Measurements from ENCODE around the gene RAB8B.

Gene RAB8B

GRCh38 chr15:63188926-63189871 lies at the start of gene RAB8B:
Gene RAB8B (plus strand): TSS chr15:63189606. CDS start chr15:63189625, 19 bp downstream.
- peak; percentile 97 to 99 (median 99) for DNase-seq
- intact Hi-C loops (cut with DNase I) = loop anchor here (2.0 to 5.0 kb wide), 3 partner anchors 32 to 142 kb away; partner anchors contain the start of genes APH1B and RPS27L

GRCh38 chr15:63140936-63141335 lies 48.5 kb upstream of the RAB8B start:
- no peak for DNase-seq
- intact Hi-C loops (cut with DNase I) = no loop called here

- intact Hi-C loops (cut with DNase I) = no loop called here
Measured at GRCh38 chr15:63145426-63145825, 44.0 kb upstream of the RAB8B start.

DNA sequence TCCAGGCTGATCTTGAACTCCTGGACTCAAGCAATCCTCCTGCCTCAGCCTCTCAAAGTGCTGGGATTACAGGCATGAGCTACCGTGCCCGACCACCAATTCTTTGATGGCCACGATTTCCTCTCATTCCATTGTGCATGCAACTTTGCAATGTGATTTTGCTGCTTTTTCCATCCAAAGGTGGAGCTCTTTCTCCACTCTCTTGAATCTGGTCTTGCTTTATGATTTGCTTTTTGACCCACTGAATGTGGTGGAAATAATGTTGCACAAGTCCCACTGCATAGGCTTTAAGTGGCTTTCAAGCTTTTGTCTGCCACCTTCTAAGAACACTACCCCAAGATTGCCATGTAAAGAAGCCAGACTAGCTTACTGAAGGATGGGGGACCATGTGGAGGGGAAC lies 42.7 kb upstream of the RAB8B start:
- no peak for DNase-seq

More at GRCh38 chr15:63145426-63145825, 44.0 kb upstream of the RAB8B start:
- DNase-seq = no peak

GRCh38 chr15:63151665-63152064 lies 37.7 kb upstream of the RAB8B start:
- intact Hi-C loops (cut with DNase I) = no loop called here
- no peak for DNase-seq

More for the DNA sequence above, 42.7 kb upstream of the RAB8B start:
- intact Hi-C loops (cut with DNase I) = no loop called here

DNA sequence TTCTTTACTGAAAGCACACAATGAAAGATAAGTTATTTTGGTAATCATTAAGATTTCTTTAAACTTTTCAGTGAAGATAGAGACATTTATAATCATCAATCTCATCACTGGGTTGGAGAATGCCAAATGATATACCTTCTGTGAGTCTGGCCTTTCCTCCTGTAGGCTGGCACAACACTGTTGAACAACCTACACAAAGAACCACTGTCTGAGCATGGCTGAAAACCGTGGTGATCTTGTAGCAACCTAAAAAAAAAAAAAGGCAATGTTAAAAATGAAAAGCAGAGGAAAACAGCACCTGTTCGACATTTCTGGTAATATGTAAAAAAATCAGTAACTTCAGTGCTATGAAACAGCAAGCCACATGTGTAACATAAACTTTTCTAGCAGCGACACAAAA lies 33.9 kb upstream of the RAB8B start:
- DNase-seq = no peak
- intact Hi-C loops (cut with DNase I) = no loop called here

DNA sequence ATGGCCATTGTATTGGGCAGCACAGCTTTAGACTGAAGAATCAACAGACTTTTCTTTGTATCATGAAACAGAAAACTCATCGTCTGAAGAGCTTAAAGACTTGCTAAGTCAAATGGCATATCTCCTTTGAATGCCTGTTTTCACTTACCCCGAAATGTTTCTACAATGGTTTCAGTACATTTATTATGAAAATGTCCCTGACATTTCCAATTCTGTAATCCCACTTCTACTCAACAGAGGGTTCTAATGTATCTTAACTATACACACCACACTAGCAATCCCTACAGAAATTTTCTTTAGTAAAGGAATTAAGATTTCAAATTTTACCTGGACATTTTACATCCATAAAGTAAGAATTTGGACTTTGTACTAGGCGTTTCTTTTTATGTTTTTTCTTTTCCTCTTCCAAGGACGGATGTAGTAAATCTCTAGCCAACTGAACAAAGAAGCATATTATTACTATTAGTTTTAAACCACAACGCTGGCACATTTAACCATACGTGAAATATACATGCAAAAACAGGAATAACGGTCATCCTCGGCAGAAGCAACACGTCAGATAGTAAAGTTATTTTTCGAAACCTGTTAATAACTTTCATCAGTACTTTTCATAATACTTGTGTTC lies 33.2 kb upstream of the RAB8B start:
- peak in 1 of 42 donors; percentile 10 for DNase-seq
- intact Hi-C loops (cut with DNase I) = loop anchor here (2.0 kb wide), 1 partner anchor 33 kb away; the partner anchor contains the start of gene RAB8B

DNA sequence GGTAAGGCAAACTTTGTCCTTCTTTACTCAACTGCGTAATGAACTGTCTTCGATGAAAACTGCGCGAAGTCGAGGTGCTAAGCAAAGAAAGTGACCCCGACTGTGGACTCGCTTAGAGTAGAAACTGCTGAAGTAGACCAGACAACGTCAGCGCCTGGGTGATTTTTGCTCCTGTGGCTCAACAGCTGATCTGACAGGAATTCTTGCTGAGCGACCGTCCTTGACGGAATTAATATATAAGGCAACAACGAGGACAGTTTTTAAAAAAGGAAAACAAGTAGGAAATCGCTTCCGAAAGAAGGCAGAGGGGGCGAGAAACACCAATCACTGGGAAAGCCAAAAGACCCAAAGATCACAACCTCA lies 32.7 kb upstream of the RAB8B start:
- DNase-seq = peak in 36 of 42 donors; percentile 12 to 70 (median 39)
- intact Hi-C loops (cut with DNase I) = loop anchor here (2.0 kb wide), 1 partner anchor 32 kb away; the partner anchor contains the start of gene RAB8B

- peak; percentile 81 to 97 (median 94) for DNase-seq
- intact Hi-C loops (cut with DNase I) = loop anchor here (2.0 kb wide), 1 partner anchor 32 kb away; the partner anchor contains the start of gene RAB8B
Measured at GRCh38 chr15:63157118-63157843, 32.1 kb upstream of the RAB8B start, which contains the start of gene RPS27L. Gene RPS27L (minus strand): TSS chr15:63157477. CDS start chr15:63157405, 72 bp downstream.

DNA sequence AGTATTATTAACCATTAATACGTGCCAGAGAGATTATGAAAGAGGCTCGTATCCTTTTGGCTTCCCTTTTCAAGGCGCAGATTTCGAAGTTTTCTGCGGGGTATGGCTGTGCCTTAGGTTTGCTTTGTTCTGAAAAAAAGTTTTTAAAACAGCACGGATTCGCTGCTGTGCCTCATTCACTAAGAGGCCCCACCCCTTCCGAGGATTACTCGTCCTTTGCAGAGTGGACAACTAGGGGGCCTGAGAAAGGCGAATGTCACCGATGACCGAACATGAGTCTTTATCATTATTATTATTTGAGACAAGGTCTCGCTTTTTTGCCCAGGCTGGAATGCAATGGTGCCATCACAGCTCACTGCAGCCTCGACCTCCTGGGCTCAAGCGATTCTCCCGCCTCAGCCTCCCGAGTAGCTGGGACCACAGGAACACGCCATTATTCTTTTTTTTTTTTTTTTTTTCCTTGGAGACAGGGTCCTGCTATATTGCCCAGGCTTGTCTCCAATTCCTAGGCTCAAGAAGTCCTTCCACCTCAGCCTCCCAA lies 31.4 kb upstream of the RAB8B start:
- DNase-seq = peak in 36 of 42 donors; percentile 12 to 71 (median 44)
- intact Hi-C loops (cut with DNase I) = loop anchor here (2.0 kb wide), 1 partner anchor 31 kb away; the partner anchor contains the start of gene RAB8B

- intact Hi-C loops (cut with DNase I) = no loop called here
- DNase-seq = no peak
Measured at GRCh38 chr15:63160638-63161037, 28.8 kb upstream of the RAB8B start.

DNA sequence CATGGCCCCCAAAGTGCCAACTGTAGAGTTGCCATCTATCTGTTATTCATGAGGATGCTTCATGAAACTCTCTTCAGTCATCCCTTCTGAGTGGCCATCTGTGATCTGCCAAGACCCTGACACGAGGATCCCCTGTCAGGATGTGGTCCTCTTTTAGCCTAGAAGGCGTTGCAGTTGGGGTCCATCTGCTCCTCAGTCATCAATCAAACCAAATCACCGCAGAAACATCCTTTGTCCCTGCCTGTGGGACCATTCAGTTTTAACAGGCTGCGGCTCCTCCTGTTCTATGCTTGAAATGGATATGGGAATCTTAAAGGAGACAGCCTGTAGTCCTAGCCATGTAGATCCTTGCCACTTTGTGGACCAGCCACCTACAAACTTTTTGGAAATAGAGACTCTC lies 26.2 kb upstream of the RAB8B start:
- intact Hi-C loops (cut with DNase I) = no loop called here
- no peak for DNase-seq

GRCh38 chr15:63165166-63165859 lies 24.1 kb upstream of the RAB8B start:
- DNase-seq = no peak
- intact Hi-C loops (cut with DNase I) = no loop called here

GRCh38 chr15:63166219-63166618 lies 23.2 kb upstream of the RAB8B start:
- intact Hi-C loops (cut with DNase I) = no loop called here
- no peak for DNase-seq

DNA sequence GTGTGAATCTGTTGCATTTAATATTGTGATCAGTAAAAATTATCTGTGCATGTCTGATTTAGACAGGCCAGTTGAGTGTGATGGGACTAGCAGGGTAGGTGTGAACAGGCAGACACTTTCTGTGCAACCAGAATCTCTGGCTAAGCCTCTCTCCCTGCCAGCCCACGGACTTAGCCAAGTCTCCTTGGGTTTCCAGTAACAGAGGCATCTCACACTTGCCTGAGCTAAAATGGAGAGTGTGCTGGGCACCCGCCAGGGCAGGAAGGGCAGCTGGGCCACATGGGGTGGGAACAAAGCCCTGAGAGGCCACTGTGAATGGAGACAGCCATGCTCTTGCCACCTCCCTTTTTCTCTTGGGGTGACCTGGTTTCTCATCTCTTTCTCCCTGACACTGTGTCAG lies 19.6 kb upstream of the RAB8B start:
- intact Hi-C loops (cut with DNase I) = no loop called here
- DNase-seq = peak in 9 of 42 donors; percentile 3 to 46 (median 22)

DNA sequence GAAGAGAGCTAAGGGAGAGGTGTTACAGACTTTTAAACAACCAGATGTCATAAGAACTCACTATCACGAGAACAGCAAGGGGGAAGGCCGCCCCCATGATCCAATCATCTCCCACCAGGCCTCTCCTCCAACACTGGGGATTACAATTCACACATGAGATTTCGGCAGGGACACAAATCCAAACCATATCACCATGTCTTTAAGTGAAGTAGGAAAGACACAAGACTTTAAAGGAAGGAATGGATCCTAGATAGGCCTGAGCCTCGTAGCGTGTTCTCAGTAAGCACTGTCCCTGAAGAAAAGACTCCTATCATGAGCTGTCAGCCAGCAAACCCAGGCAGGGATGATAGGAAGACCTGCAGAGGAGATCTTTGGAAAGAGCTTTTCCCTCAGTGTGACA lies 17.0 kb upstream of the RAB8B start:
- DNase-seq = no peak
- intact Hi-C loops (cut with DNase I) = no loop called here

- peak in 20 of 42 donors; percentile 13 to 57 (median 33) for DNase-seq
- intact Hi-C loops (cut with DNase I) = no loop called here
Measured at GRCh38 chr15:63172851-63173451, 16.5 kb upstream of the RAB8B start.

DNA sequence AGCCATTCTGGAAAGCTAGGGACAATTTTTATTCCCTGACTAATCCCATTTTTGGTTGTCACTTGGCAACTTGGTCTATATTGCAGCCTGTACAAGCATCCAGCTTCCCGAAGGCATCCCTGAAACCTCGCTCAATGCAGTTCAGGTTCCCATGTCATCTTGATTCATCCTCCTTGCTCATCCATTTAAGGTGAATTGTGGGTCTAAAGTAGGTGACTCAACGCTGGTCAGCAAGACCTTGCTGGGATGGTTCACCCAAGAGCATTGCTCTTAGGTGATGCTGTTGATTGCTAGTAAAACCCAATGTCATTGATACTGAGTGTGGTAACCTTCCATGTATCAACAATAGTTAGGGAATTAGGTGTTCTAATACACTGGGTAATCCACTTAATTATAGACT lies 13.1 kb upstream of the RAB8B start:
- intact Hi-C loops (cut with DNase I) = no loop called here
- no peak for DNase-seq

All from head of caudate nucleus (tissue), 42 donors.